Ovary (tissue), 3 donors: ENCODE data around the gene PPP1R1B.

Source experiments
- POLR2A ChIP-seq: fragments of 450-650 bp; IDR thresholded peaks from one replicate; pipeline ENCODE4 v1.6.1; 2017; ENCODE audit warnings: antibody characterized with exemption, mild to moderate bottlenecking, moderate library complexity
- TF ChIP-seq, protein P1 (sequence below), 3 donors: fragments of 450-650 bp in 2 of 3; fragments of 200-600 bp in 1 of 3; IDR thresholded peaks; one replicate each; pipeline versions ENCODE4 v1.5.1 to v1.8.0; 2016 to 2022; ENCODE audit warnings: antibody characterized with exemption in 3 of 3, mild to moderate bottlenecking in 1 of 3
- donor health status: DM: no; HTN: no; CAD: no.

DNA sequence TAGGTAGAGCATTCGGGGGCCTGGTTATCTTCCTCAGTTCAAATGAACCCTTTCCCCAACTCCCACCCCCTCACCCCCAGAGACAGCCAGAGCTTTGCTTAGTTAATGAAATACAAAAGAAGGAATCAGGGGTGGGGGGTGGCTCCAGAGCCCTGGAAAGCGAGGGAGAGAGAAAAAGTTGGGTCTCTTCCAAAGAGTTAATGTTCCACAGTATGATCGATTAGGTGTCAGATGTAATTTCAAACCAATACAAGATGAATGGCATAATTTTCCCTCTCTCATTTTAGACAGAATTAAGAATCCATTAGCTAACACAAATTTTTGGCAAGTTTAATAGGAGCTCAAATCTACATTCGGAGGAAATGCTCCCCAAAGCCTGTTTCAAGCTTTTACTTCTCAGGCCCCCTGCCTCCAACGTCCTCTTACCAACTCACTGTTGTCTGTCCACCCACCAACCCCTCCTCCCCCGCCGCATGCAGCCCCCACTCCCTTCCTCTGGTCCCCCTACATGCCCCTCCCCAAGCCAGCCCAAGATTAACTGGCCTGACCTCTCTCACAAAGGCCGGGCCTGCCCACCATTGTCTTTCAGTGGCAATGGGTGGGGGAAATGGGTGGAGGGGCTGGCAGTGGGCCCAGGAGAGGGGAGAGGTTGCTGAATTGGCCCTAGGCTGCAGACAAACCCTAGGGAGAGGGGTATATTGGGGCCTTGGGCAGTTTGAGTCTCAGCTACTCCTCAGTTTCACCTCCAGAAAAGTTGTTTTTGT is 47.3 kb upstream of the PPP1R1B start:
- TF ChIP-seq, protein P1, sequence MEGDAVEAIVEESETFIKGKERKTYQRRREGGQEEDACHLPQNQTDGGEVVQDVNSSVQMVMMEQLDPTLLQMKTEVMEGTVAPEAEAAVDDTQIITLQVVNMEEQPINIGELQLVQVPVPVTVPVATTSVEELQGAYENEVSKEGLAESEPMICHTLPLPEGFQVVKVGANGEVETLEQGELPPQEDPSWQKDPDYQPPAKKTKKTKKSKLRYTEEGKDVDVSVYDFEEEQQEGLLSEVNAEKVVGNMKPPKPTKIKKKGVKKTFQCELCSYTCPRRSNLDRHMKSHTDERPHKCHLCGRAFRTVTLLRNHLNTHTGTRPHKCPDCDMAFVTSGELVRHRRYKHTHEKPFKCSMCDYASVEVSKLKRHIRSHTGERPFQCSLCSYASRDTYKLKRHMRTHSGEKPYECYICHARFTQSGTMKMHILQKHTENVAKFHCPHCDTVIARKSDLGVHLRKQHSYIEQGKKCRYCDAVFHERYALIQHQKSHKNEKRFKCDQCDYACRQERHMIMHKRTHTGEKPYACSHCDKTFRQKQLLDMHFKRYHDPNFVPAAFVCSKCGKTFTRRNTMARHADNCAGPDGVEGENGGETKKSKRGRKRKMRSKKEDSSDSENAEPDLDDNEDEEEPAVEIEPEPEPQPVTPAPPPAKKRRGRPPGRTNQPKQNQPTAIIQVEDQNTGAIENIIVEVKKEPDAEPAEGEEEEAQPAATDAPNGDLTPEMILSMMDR (IDR thresholded peaks at IDR 0.05) = no peak
- no peak for TF ChIP-seq POLR2A
